ENCODE data around the gene GTSE1. TPM values are rescaled to one million over a fixed set of nuclear protein-coding genes. Genes with fewer than 3 reads are reported as not detected.

The GTSE1 gene
- total RNA-seq, 1 experiment from 2014 or later = 20.6 TPM

DNA sequence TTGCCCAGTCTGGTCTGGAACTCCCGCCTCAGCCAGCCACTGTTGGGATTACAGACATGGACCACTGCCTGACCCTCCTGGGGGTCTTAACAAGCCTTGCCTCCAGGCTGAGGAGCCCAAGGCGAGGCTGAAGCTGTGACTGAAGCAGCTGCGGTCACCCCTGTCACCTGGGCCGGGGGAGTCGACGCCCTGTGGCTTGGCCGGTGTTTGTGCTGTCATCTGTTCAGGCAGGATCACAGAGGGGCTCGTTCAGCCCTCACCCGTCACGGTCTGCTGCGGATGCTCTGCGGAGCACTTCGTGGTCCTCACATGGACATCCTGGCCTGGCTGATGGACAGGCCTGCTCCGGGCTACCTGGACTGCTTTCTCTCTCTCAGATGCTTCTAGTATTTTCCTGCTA, 62.7 kb downstream of the GTSE1 start:
- no peaks in the 10 kb centered on the region for H3K79me2 ChIP-seq (ENCODE audit: low read length)
- no peak overlapping the region for H3K9ac ChIP-seq (ENCODE audit: low read length)
- H3K27ac ChIP-seq (ENCODE audit: low read length) = no peak overlapping the region
- POLR2A ChIA-PET (ENCODE audit: unreplicated experiment) = no interaction called here
- DNase-seq (no peak), ATAC-seq (no peak)
- H3F3A ChIP-seq (ENCODE audit: low read length, unreplicated experiment) = no peaks in the 10 kb centered on the region
- no peaks in the 10 kb centered on the region for H3K4me1 ChIP-seq (ENCODE audit: insufficient read depth, low read length)
- no peak overlapping the region for H2AFZ ChIP-seq (ENCODE audit: low read length)
- CTCF ChIA-PET = no interaction called here
- no peak overlapping the region for H3K4me2 ChIP-seq (ENCODE audit: low read length)
- H3K36me3 ChIP-seq (ENCODE audit: low read depth, low read length) = peaks cover 8% of the 10 kb centered on the region; the same call in 1 of the 2 replicates
- H3K27me3 ChIP-seq (ENCODE audit: low read length) = no peaks in the 10 kb centered on the region
- no peak overlapping the region for H3K4me3 ChIP-seq (ENCODE audit: low read length)
- no peaks in the 10 kb centered on the region for H3K9me3 ChIP-seq (ENCODE audit: low read length)
- intact Hi-C loops (cut with micrococcal nuclease) = no loop called here
- no peaks in the 10 kb centered on the region for H4K20me1 ChIP-seq (ENCODE audit: low read length)
- H3K9me2 ChIP-seq (replicated peaks; ENCODE audit: low read length) = no peaks in the 10 kb centered on the region
- no TSS peak for BruUV-seq (replicated peaks)
- TF ChIP-seq, protein P1, sequence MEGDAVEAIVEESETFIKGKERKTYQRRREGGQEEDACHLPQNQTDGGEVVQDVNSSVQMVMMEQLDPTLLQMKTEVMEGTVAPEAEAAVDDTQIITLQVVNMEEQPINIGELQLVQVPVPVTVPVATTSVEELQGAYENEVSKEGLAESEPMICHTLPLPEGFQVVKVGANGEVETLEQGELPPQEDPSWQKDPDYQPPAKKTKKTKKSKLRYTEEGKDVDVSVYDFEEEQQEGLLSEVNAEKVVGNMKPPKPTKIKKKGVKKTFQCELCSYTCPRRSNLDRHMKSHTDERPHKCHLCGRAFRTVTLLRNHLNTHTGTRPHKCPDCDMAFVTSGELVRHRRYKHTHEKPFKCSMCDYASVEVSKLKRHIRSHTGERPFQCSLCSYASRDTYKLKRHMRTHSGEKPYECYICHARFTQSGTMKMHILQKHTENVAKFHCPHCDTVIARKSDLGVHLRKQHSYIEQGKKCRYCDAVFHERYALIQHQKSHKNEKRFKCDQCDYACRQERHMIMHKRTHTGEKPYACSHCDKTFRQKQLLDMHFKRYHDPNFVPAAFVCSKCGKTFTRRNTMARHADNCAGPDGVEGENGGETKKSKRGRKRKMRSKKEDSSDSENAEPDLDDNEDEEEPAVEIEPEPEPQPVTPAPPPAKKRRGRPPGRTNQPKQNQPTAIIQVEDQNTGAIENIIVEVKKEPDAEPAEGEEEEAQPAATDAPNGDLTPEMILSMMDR (conservative IDR thresholded peaks at IDR 0.05; ENCODE audit: low read depth, low read length) = no peak
- TF ChIP-seq EZH2phosphoT487 (IDR thresholded peaks at IDR 0.05; ENCODE audit: borderline replicate concordance, low read length) (no peak), EZH2 (IDR thresholded peaks at IDR 0.05; ENCODE audit: low read length, unreplicated experiment) (no peak)

GRCh38 chr22:46360097-46360496, 63.4 kb downstream of the GTSE1 start:
- ATAC-seq (no peak), DNase-seq (no peak)
- BruUV-seq (replicated peaks) = no TSS peak
- no peaks in the 10 kb centered on the region for H3K9me3 ChIP-seq (ENCODE audit: low read length)
- H3K27ac ChIP-seq (ENCODE audit: low read length) = no peak overlapping the region
- no peak overlapping the region for H3K4me2 ChIP-seq (ENCODE audit: low read length)
- no peaks in the 10 kb centered on the region for H3K27me3 ChIP-seq (ENCODE audit: low read length)
- peaks cover 5% of the 10 kb centered on the region; the same call in 1 of the 2 replicates for H3K36me3 ChIP-seq (ENCODE audit: low read depth, low read length)
- no peaks in the 10 kb centered on the region for H3K79me2 ChIP-seq (ENCODE audit: low read length)
- no peaks in the 10 kb centered on the region for H3F3A ChIP-seq (ENCODE audit: low read length, unreplicated experiment)
- TF ChIP-seq EZH2phosphoT487 (IDR thresholded peaks at IDR 0.05; ENCODE audit: borderline replicate concordance, low read length) (no peak), EZH2 (IDR thresholded peaks at IDR 0.05; ENCODE audit: low read length, unreplicated experiment) (no peak)
- TF ChIP-seq, protein P1 (conservative IDR thresholded peaks at IDR 0.05; ENCODE audit: low read depth, low read length) = no peak
- no peak overlapping the region for H2AFZ ChIP-seq (ENCODE audit: low read length)
- no peaks in the 10 kb centered on the region for H4K20me1 ChIP-seq (ENCODE audit: low read length)
- H3K4me1 ChIP-seq (ENCODE audit: insufficient read depth, low read length) = no peaks in the 10 kb centered on the region
- H3K9ac ChIP-seq (ENCODE audit: low read length) = no peak overlapping the region
- H3K9me2 ChIP-seq (replicated peaks; ENCODE audit: low read length) = no peaks in the 10 kb centered on the region
- no peak overlapping the region for H3K4me3 ChIP-seq (ENCODE audit: low read length)
- CTCF ChIA-PET = no interaction called here
- POLR2A ChIA-PET (ENCODE audit: unreplicated experiment) = no interaction called here
- intact Hi-C loops (cut with micrococcal nuclease) = no loop called here

GRCh38 chr22:46360891-46361290, 64.2 kb downstream of the GTSE1 start:
- H3K27ac ChIP-seq (ENCODE audit: low read length) = no peak overlapping the region
- no peaks in the 10 kb centered on the region for H3F3A ChIP-seq (ENCODE audit: low read length, unreplicated experiment)
- H3K36me3 ChIP-seq (ENCODE audit: low read depth, low read length) = peaks cover under 1% of the 10 kb centered on the region; the same call in 1 of the 2 replicates
- no peaks in the 10 kb centered on the region for H3K27me3 ChIP-seq (ENCODE audit: low read length)
- no peak overlapping the region for H3K4me2 ChIP-seq (ENCODE audit: low read length)
- POLR2A ChIA-PET (ENCODE audit: unreplicated experiment) = no interaction called here
- no TSS peak for BruUV-seq (replicated peaks)
- no peak for TF ChIP-seq EZH2phosphoT487 (IDR thresholded peaks at IDR 0.05; ENCODE audit: borderline replicate concordance, low read length)
- no peak for TF ChIP-seq EZH2 (IDR thresholded peaks at IDR 0.05; ENCODE audit: low read length, unreplicated experiment)
- TF ChIP-seq, protein P1 (conservative IDR thresholded peaks at IDR 0.05; ENCODE audit: low read depth, low read length) = no peak
- H3K9ac ChIP-seq (ENCODE audit: low read length) = no peak overlapping the region
- CTCF ChIA-PET = no interaction called here
- no peaks in the 10 kb centered on the region for H4K20me1 ChIP-seq (ENCODE audit: low read length)
- no peaks in the 10 kb centered on the region for H3K79me2 ChIP-seq (ENCODE audit: low read length)
- intact Hi-C loops (cut with micrococcal nuclease) = no loop called here
- no peaks in the 10 kb centered on the region for H3K9me2 ChIP-seq (replicated peaks; ENCODE audit: low read length)
- H3K4me1 ChIP-seq (ENCODE audit: insufficient read depth, low read length) = no peaks in the 10 kb centered on the region
- H3K9me3 ChIP-seq (ENCODE audit: low read length) = no peaks in the 10 kb centered on the region
- H3K4me3 ChIP-seq (ENCODE audit: low read length) = no peak overlapping the region
- ATAC-seq (no peak), DNase-seq (no peak)
- no peak overlapping the region for H2AFZ ChIP-seq (ENCODE audit: low read length)
